Smooth muscle cell of bladder (primary cell): ENCODE results near the gene SETSIP. TPM values are rescaled to one million over a fixed set of nuclear protein-coding genes. Genes with fewer than 3 reads are reported as not detected.

ENCODE experiments used
- total RNA-seq: library from RNA; depleted of rRNA; stranded (reverse); fragments of >200 nt; gene quantifications from 2 replicates; pipeline ENCODE4 v1.2.3, GENCODE V29; 2014

Gene SETSIP, protein sequence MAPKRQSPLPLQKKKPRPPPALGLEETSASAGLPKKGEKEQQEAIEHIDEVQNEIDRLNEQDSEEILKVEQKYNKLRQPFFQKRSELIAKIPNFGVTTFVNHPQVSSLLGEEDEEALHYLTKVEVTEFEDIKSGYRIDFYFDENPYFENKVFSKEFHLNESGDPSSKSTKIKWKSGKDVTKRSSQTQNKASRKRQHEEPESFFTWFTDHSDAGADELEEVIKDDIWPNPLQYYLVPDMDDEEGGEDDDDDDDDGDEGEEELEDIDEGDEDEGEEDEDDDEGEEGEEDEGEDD
- 0.09 TPM in 1 of 2 replicates, not detected in the other for total RNA-seq

DNA sequence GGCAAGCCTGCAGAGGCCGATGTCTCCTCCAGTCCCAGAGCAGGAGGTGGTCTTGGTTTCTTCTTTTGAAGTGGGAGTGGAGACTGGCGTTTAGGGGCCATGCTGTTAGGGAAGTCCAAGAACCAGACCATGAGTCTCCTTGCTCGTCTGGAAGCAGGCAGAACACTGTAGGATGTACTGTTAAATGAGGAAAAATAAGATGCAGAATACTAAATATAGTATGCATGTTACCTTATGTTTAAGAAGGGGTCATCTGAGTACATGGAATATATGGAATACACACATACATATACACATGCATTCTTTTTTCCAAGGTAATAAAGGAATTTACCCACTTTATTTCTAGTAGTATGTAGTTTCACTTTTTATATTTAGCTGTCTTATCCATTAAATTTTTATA, at the start of gene SETSIP:
TSS of gene SETSIP (minus strand) at position 101 of the 400 bp plus-strand sequence. CDS start at position 101, 0 bp downstream.

GRCh38 chr1:92080128-92080985, 5.1 kb upstream of the SETSIP start, which contains the start of gene BTBD8:
BTBD8 (plus strand) TSS chr1:92080345; CDS start chr1:92080572, 227 bp downstream.

Other genes starting within 250 kb of the SETSIP start
- gene TGFBR3, start 189.3 kb downstream of the SETSIP start, total RNA-seq = 67.0 and 77.4 TPM in 2 replicates
- gene BRDT, start 126.0 kb downstream of the SETSIP start, total RNA-seq = not detected in 2 replicates
- gene EPHX4, start 45.4 kb downstream of the SETSIP start, total RNA-seq = 0.55 and 0.57 TPM in 2 replicates
- 5.4 and 6.8 TPM in 2 replicates for gene BTBD8, start 4.9 kb upstream of the SETSIP start, total RNA-seq
- not detected in 2 replicates for gene C1orf146, start 142.5 kb upstream of the SETSIP start, total RNA-seq
- gene GLMN, start 223.6 kb upstream of the SETSIP start, total RNA-seq = 7.7 and 8.0 TPM in 2 replicates
- 5.1 and 10.2 TPM in 2 replicates for gene RPAP2, start 223.6 kb upstream of the SETSIP start, total RNA-seq